ENCODE results near the gene BRPF1. TPM values are rescaled to one million over a fixed set of nuclear protein-coding genes. Genes with fewer than 3 reads are reported as not detected.

Gene BRPF1
- total and polyA plus RNA-seq, 2 experiments from 2014 or later = 10.4 to 18.3 TPM

DNA sequence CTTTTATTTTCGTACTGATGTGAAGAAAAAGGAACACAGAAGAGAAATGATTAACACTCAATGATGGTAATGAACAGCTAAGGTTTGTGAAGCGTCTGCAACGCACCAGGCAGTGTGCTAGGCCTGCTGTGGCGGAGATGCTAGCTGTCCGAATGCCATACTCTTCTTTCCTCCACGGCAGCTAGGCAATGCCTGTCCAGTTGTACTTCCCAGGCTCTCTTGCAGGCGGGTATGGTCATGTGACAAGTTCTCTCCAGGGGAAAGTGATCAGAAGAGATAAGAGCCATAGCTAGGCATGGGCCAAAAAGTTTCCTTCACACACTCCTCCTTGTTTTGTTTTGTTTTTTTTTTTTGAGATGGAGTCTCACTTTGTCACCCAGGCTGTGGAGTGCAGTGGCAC lies 54.1 kb downstream of the BRPF1 start:
- no peaks in the 10 kb centered on the region for H3K4me1 ChIP-seq (ENCODE audit: insufficient read depth)
- H3F3A ChIP-seq (ENCODE audit: insufficient read depth) = peaks cover 4% of the 10 kb centered on the region; the same call in 1 of the 2 replicates
- in situ Hi-C loops (cut with MboI) = no loop called here
- no peak overlapping the region for H2AFZ ChIP-seq
- no peaks in the 10 kb centered on the region for H3K27me3 ChIP-seq (replicated peaks; ENCODE audit: insufficient read depth)
- peaks cover 38% of the 10 kb centered on the region for H3K36me3 ChIP-seq (ENCODE audit: low read depth)
- H3K4me3 ChIP-seq = no peak overlapping the region
- H3K9me2 ChIP-seq (ENCODE audit: insufficient read depth) = no peaks in the 10 kb centered on the region
- 84 to 90% methylated on average over 7 of the region's 7 CpGs for WGBS, 2 experiments (ENCODE audit: low coverage in 1 of 2, low lambda C conversion rate in 2 of 2, missing lambda C conversion rate in 2 of 2)
- no peak overlapping the region for H3K4me2 ChIP-seq (ENCODE audit: unreplicated experiment)
- no peak overlapping the region for H3K9ac ChIP-seq
- H4K20me1 ChIP-seq (ENCODE audit: insufficient read depth) = no peaks in the 10 kb centered on the region
- 0 out of 2 replicates have a peak, but pooled peaks cover 12% of the 10 kb centered on the region for H3K79me2 ChIP-seq (ENCODE audit: insufficient read depth)
- TF ChIP-seq EZH2phosphoT487 (IDR thresholded peaks at IDR 0.05; ENCODE audit: insufficient read depth, low read depth) (no peak), EZH2 (IDR thresholded peaks at IDR 0.05; ENCODE audit: insufficient read depth, poor library complexity, severe bottlenecking) (no peak)
- H3K27ac ChIP-seq = no peak overlapping the region
- DNase-seq = no peak
- no peaks in the 10 kb centered on the region for H3K9me3 ChIP-seq (ENCODE audit: low read depth)

DNA sequence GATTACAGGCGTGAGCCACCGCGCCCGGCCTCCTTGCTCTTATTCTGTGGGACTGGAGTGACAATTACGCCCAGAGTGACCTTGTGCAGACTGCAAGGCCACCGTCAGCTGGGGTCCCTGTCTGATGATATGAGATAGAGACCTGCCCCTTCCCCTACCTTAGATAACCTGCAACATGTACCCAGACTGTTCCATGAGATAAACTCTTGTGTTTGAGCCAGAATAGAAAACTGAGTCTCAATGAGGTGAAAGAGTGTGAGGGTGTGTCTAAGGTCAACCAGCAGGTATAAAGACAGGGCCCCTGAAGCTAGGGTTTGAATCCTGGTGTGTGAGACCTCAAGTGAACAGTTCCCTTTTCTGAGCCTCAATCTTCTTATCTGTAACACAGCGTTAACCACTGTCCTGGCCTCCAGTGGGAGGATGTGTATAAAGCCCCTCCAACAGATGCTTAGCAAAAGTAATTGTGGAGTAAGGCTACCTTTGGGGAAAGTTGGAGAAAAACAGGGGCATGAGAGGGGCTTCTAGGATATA lies 54.7 kb downstream of the BRPF1 start:
- 90 to 93% methylated on average over 7 of the region's 7 CpGs for WGBS, 2 experiments (ENCODE audit: low coverage in 1 of 2, low lambda C conversion rate in 2 of 2, missing lambda C conversion rate in 2 of 2)
- H3K27me3 ChIP-seq (replicated peaks; ENCODE audit: insufficient read depth) = no peaks in the 10 kb centered on the region
- no peak overlapping the region for H3K4me3 ChIP-seq
- in situ Hi-C loops (cut with MboI) = no loop called here
- no peaks in the 10 kb centered on the region for H3K9me2 ChIP-seq (ENCODE audit: insufficient read depth)
- H3K4me2 ChIP-seq (ENCODE audit: unreplicated experiment) = no peak overlapping the region
- H3K36me3 ChIP-seq (ENCODE audit: low read depth) = peaks cover 38% of the 10 kb centered on the region
- no peak overlapping the region for H3K9ac ChIP-seq
- H3K27ac ChIP-seq = no peak overlapping the region
- TF ChIP-seq EZH2phosphoT487 (IDR thresholded peaks at IDR 0.05; ENCODE audit: insufficient read depth, low read depth) = no peak
- no peak for TF ChIP-seq EZH2 (IDR thresholded peaks at IDR 0.05; ENCODE audit: insufficient read depth, poor library complexity, severe bottlenecking)
- no peak overlapping the region for H2AFZ ChIP-seq
- H4K20me1 ChIP-seq (ENCODE audit: insufficient read depth) = no peaks in the 10 kb centered on the region
- H3K4me1 ChIP-seq (ENCODE audit: insufficient read depth) = no peaks in the 10 kb centered on the region
- no peak for DNase-seq
- no peaks in the 10 kb centered on the region for H3K9me3 ChIP-seq (ENCODE audit: low read depth)
- H3F3A ChIP-seq (ENCODE audit: insufficient read depth) = no peaks in the 10 kb centered on the region
- H3K79me2 ChIP-seq (ENCODE audit: insufficient read depth) = peaks cover 19% of the 10 kb centered on the region

DNA sequence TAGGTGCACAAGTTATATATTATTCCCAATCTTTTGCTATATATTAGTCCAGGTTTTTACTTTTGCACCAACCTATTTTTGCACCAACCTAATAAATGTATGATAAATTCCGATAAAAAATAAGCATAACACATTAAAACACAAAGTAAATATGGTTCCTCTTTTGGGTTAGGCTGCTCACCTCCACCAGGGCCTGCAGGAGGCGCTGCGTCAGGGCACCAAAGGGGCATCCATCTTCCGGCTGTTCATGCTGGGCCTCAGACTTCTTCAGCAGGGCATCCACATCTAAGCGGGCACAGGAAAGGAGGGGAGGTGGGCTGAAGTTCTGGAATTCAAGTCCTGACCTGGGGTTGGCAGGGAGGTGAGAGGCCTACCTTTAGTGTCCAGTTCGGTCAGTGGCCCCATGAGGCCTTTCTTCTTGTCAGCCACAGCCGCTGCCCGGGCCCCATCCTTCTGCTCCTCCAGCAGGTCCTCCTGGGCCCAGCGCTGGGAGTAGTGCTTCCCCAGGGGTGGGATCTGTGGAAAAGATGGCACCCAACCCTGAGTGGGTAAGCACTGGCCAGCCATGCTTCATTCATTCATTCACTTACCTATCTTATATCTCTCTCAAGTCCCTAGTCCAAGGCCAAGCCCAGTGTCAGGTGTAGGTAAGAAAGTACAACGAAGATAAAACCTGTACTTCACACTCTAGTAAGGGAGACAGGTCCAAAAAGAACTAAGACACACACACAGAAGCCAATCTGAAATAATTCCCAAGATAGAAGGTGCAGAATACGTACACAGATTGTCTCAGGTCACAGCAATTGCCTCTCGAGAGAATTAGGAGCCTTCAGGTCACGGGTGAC lies 55.5 kb downstream of the BRPF1 start:
- no peak overlapping the region for H3K4me3 ChIP-seq
- no peak overlapping the region for H3K27ac ChIP-seq
- DNase-seq = peak; percentile 31
- no peaks in the 10 kb centered on the region for H3K27me3 ChIP-seq (replicated peaks; ENCODE audit: insufficient read depth)
- no peak for TF ChIP-seq EZH2phosphoT487 (IDR thresholded peaks at IDR 0.05; ENCODE audit: insufficient read depth, low read depth)
- TF ChIP-seq EZH2 (IDR thresholded peaks at IDR 0.05; ENCODE audit: insufficient read depth, poor library complexity, severe bottlenecking) = no peak
- no peak overlapping the region for H3K4me2 ChIP-seq (ENCODE audit: unreplicated experiment)
- H3K36me3 ChIP-seq (ENCODE audit: low read depth) = peaks cover 38% of the 10 kb centered on the region
- no peaks in the 10 kb centered on the region for H3K9me3 ChIP-seq (ENCODE audit: low read depth)
- H3F3A ChIP-seq (ENCODE audit: insufficient read depth) = no peaks in the 10 kb centered on the region; the same call in 1 of the 2 replicates
- in situ Hi-C loops (cut with MboI) = no loop called here
- H2AFZ ChIP-seq = no peak overlapping the region
- H4K20me1 ChIP-seq (ENCODE audit: insufficient read depth) = no peaks in the 10 kb centered on the region
- no peak overlapping the region for H3K9ac ChIP-seq
- H3K4me1 ChIP-seq (ENCODE audit: insufficient read depth) = peaks cover 6% of the 10 kb centered on the region
- peaks cover 27% of the 10 kb centered on the region for H3K79me2 ChIP-seq (ENCODE audit: insufficient read depth)
- WGBS, 2 experiments (ENCODE audit: low coverage in 1 of 2, low lambda C conversion rate in 2 of 2, missing lambda C conversion rate in 2 of 2) = 91 to 92% methylated on average over 13 of the region's 13 CpGs
- H3K9me2 ChIP-seq (ENCODE audit: insufficient read depth) = no peaks in the 10 kb centered on the region

DNA sequence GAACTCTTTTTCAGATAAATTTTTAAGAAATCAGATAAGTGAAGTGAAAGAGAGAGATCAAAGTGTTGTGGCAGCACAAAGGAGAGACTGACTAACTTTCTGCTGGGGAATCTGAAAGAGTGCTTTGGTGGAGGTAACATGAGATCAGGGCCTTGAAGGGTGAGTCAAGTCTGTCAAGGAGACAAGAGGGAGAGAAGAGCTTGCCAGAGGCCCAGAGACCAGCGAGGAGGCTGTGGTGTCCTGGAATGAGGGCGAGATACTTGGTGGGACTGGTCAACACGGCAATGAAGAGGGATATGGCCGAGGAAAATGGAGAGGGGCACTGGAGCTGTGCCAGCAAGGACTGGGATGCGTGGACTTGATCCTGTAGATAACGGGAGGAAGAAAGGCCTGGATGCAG lies 56.2 kb downstream of the BRPF1 start:
- H3K9me2 ChIP-seq (ENCODE audit: insufficient read depth) = no peaks in the 10 kb centered on the region
- H2AFZ ChIP-seq = no peak overlapping the region
- H3F3A ChIP-seq (ENCODE audit: insufficient read depth) = no peaks in the 10 kb centered on the region; the same call in 1 of the 2 replicates
- in situ Hi-C loops (cut with MboI) = no loop called here
- H3K27me3 ChIP-seq (replicated peaks; ENCODE audit: insufficient read depth) = no peaks in the 10 kb centered on the region
- H3K9me3 ChIP-seq (ENCODE audit: low read depth) = no peaks in the 10 kb centered on the region
- no peak for TF ChIP-seq EZH2phosphoT487 (IDR thresholded peaks at IDR 0.05; ENCODE audit: insufficient read depth, low read depth)
- TF ChIP-seq EZH2 (IDR thresholded peaks at IDR 0.05; ENCODE audit: insufficient read depth, poor library complexity, severe bottlenecking) = no peak
- peaks cover 29% of the 10 kb centered on the region for H3K79me2 ChIP-seq (ENCODE audit: insufficient read depth)
- H3K4me2 ChIP-seq (ENCODE audit: unreplicated experiment) = no peak overlapping the region
- H3K4me3 ChIP-seq = no peak overlapping the region
- WGBS, 2 experiments (ENCODE audit: low coverage in 1 of 2, low lambda C conversion rate in 2 of 2, missing lambda C conversion rate in 2 of 2) = 68 to 72% methylated on average over 6 of the region's 6 CpGs
- no peak overlapping the region for H3K9ac ChIP-seq
- peaks cover 6% of the 10 kb centered on the region for H3K4me1 ChIP-seq (ENCODE audit: insufficient read depth)
- no peak for DNase-seq
- H4K20me1 ChIP-seq (ENCODE audit: insufficient read depth) = no peaks in the 10 kb centered on the region
- no peak overlapping the region for H3K27ac ChIP-seq
- H3K36me3 ChIP-seq (ENCODE audit: low read depth) = peaks cover 31% of the 10 kb centered on the region

Data from GM23248 (cell line).